ENCODE measurements around the gene AKNA.

AKNA gene

GRCh38 chr9:114290561-114290986 is 97.2 kb downstream of the AKNA start:
- WGBS (ENCODE audit: insufficient coverage, insufficient read length): no CpG with 5 or more reads among the region's 7 CpGs
- Histone ChIP-seq H3K4me1 (ENCODE audit: control insufficient read depth, insufficient read depth, low read length) (peaks cover 6% of the 10 kb centered on the region), H3K27me3 (ENCODE audit: control insufficient read depth, insufficient read depth, low read length) (no peaks in the 10 kb centered on the region), H3K36me3 (ENCODE audit: control insufficient read depth, insufficient read depth, low read length) (no peaks in the 10 kb centered on the region), H3K9me3 (ENCODE audit: control insufficient read depth, insufficient read depth, low read length) (no peaks in the 10 kb centered on the region; the same call in 1 of the 2 replicates), H3K27ac (ENCODE audit: low read length) (no peak overlapping the region), H3K4me3 (ENCODE audit: low read length) (no peak overlapping the region)
- no peak for DNase-seq (ENCODE audit: low read depth, low spot score)

GRCh38 chr9:114289571-114290481 is 98.0 kb downstream of the AKNA start:
- Histone ChIP-seq H3K27ac (ENCODE audit: low read length) (no peak overlapping the region), H3K4me1 (ENCODE audit: control insufficient read depth, insufficient read depth, low read length) (peaks cover 6% of the 10 kb centered on the region), H3K9me3 (ENCODE audit: control insufficient read depth, insufficient read depth, low read length) (no peaks in the 10 kb centered on the region; the same call in 1 of the 2 replicates), H3K27me3 (ENCODE audit: control insufficient read depth, insufficient read depth, low read length) (no peaks in the 10 kb centered on the region), H3K36me3 (ENCODE audit: control insufficient read depth, insufficient read depth, low read length) (no peaks in the 10 kb centered on the region), H3K4me3 (ENCODE audit: low read length) (no peak overlapping the region)
- no CpG with 5 or more reads among the region's 13 CpGs for WGBS (ENCODE audit: insufficient coverage, insufficient read length)
- DNase-seq (ENCODE audit: low read depth, low spot score): no peak

- no CpG with 5 or more reads among the region's 13 CpGs for WGBS (ENCODE audit: insufficient coverage, insufficient read length)
- H3K4me3 ChIP-seq (ENCODE audit: low read length): no peak overlapping the region
- DNase-seq (ENCODE audit: low read depth, low spot score): no peak
- H3K4me1 ChIP-seq (ENCODE audit: control insufficient read depth, insufficient read depth, low read length): peaks cover 6% of the 10 kb centered on the region
- no peaks in the 10 kb centered on the region for H3K9me3 ChIP-seq (ENCODE audit: control insufficient read depth, insufficient read depth, low read length)
- H3K27me3 ChIP-seq (ENCODE audit: control insufficient read depth, insufficient read depth, low read length): no peaks in the 10 kb centered on the region
- no peak overlapping the region for H3K27ac ChIP-seq (ENCODE audit: low read length)
- H3K36me3 ChIP-seq (ENCODE audit: control insufficient read depth, insufficient read depth, low read length): no peaks in the 10 kb centered on the region
These were observed 98.7 kb downstream of the AKNA start for GRCh38 chr9:114289106-114289505.

GRCh38 chr9:114288193-114289091 is 99.3 kb downstream of the AKNA start:
- H3K36me3 ChIP-seq (ENCODE audit: control insufficient read depth, insufficient read depth, low read length): no peaks in the 10 kb centered on the region
- DNase-seq (ENCODE audit: low read depth, low spot score): no peak
- WGBS (ENCODE audit: insufficient coverage, insufficient read length): no CpG with 5 or more reads among the region's 23 CpGs
- no peaks in the 10 kb centered on the region for H3K27me3 ChIP-seq (ENCODE audit: control insufficient read depth, insufficient read depth, low read length)
- no peaks in the 10 kb centered on the region for H3K9me3 ChIP-seq (ENCODE audit: control insufficient read depth, insufficient read depth, low read length)
- peaks cover 6% of the 10 kb centered on the region for H3K4me1 ChIP-seq (ENCODE audit: control insufficient read depth, insufficient read depth, low read length)
- no peak overlapping the region for H3K27ac ChIP-seq (ENCODE audit: low read length)
- no peak overlapping the region for H3K4me3 ChIP-seq (ENCODE audit: low read length)

- Histone ChIP-seq H3K4me1 (ENCODE audit: control insufficient read depth, insufficient read depth, low read length) (peaks cover 6% of the 10 kb centered on the region), H3K9me3 (ENCODE audit: control insufficient read depth, insufficient read depth, low read length) (no peaks in the 10 kb centered on the region), H3K36me3 (ENCODE audit: control insufficient read depth, insufficient read depth, low read length) (no peaks in the 10 kb centered on the region), H3K27me3 (ENCODE audit: control insufficient read depth, insufficient read depth, low read length) (no peaks in the 10 kb centered on the region), H3K4me3 (ENCODE audit: low read length) (no peak overlapping the region), H3K27ac (ENCODE audit: low read length) (no peak overlapping the region)
- no peak for DNase-seq (ENCODE audit: low read depth, low spot score)
- no CpG with 5 or more reads among the region's 15 CpGs for WGBS (ENCODE audit: insufficient coverage, insufficient read length)
These were observed 100.0 kb downstream of the AKNA start for GRCh38 chr9:114287763-114288192.

GRCh38 chr9:114287001-114287762 is 100.6 kb downstream of the AKNA start:
- DNase-seq (ENCODE audit: low read depth, low spot score): no peak
- no peaks in the 10 kb centered on the region for H3K9me3 ChIP-seq (ENCODE audit: control insufficient read depth, insufficient read depth, low read length)
- H3K27me3 ChIP-seq (ENCODE audit: control insufficient read depth, insufficient read depth, low read length): no peaks in the 10 kb centered on the region
- H3K4me1 ChIP-seq (ENCODE audit: control insufficient read depth, insufficient read depth, low read length): peaks cover 6% of the 10 kb centered on the region
- no CpG with 5 or more reads among the region's 16 CpGs for WGBS (ENCODE audit: insufficient coverage, insufficient read length)
- no peak overlapping the region for H3K27ac ChIP-seq (ENCODE audit: low read length)
- H3K4me3 ChIP-seq (ENCODE audit: low read length): no peak overlapping the region
- no peaks in the 10 kb centered on the region for H3K36me3 ChIP-seq (ENCODE audit: control insufficient read depth, insufficient read depth, low read length)

GRCh38 chr9:114286146-114286679 is 101.6 kb downstream of the AKNA start:
- H3K27me3 ChIP-seq (ENCODE audit: control insufficient read depth, insufficient read depth, low read length): no peaks in the 10 kb centered on the region
- H3K27ac ChIP-seq (ENCODE audit: low read length): no peak overlapping the region
- H3K36me3 ChIP-seq (ENCODE audit: control insufficient read depth, insufficient read depth, low read length): no peaks in the 10 kb centered on the region
- no peaks in the 10 kb centered on the region for H3K9me3 ChIP-seq (ENCODE audit: control insufficient read depth, insufficient read depth, low read length)
- no peak for DNase-seq (ENCODE audit: low read depth, low spot score)
- peaks cover 6% of the 10 kb centered on the region for H3K4me1 ChIP-seq (ENCODE audit: control insufficient read depth, insufficient read depth, low read length)
- H3K4me3 ChIP-seq (ENCODE audit: low read length): no peak overlapping the region
- WGBS (ENCODE audit: insufficient coverage, insufficient read length): no CpG with 5 or more reads among the region's 10 CpGs

GRCh38 chr9:114285166-114285867 is 102.5 kb downstream of the AKNA start:
- Histone ChIP-seq H3K27ac (ENCODE audit: low read length) (no peak overlapping the region), H3K4me1 (ENCODE audit: control insufficient read depth, insufficient read depth, low read length) (peaks cover 6% of the 10 kb centered on the region)
- DNase-seq (ENCODE audit: low read depth, low spot score): no peak

GRCh38 chr9:114284316-114285060 is 103.3 kb downstream of the AKNA start:
- Histone ChIP-seq H3K9me3 (ENCODE audit: control insufficient read depth, insufficient read depth, low read length) (no peaks in the 10 kb centered on the region), H3K27me3 (ENCODE audit: control insufficient read depth, insufficient read depth, low read length) (no peaks in the 10 kb centered on the region), H3K4me1 (ENCODE audit: control insufficient read depth, insufficient read depth, low read length) (peaks cover 6% of the 10 kb centered on the region), H3K4me3 (ENCODE audit: low read length) (no peak overlapping the region), H3K36me3 (ENCODE audit: control insufficient read depth, insufficient read depth, low read length) (no peaks in the 10 kb centered on the region), H3K27ac (ENCODE audit: low read length) (no peak overlapping the region)
- DNase-seq (ENCODE audit: low read depth, low spot score): no peak
- WGBS (ENCODE audit: insufficient coverage, insufficient read length): no CpG with 5 or more reads among the region's 11 CpGs

More at GRCh38 chr9:114285166-114285867, 102.5 kb downstream of the AKNA start:
- Histone ChIP-seq H3K4me3 (ENCODE audit: low read length) (no peak overlapping the region), H3K36me3 (ENCODE audit: control insufficient read depth, insufficient read depth, low read length) (no peaks in the 10 kb centered on the region), H3K27me3 (ENCODE audit: control insufficient read depth, insufficient read depth, low read length) (no peaks in the 10 kb centered on the region), H3K9me3 (ENCODE audit: control insufficient read depth, insufficient read depth, low read length) (no peaks in the 10 kb centered on the region)
- WGBS (ENCODE audit: insufficient coverage, insufficient read length): no CpG with 5 or more reads among the region's 20 CpGs

All from iPS DF 6.9 (cell line).